Measurements from ENCODE around the gene SPATA2L.
A peak's percentile ranks its signal among the peaks of the same experiment; 100 is the strongest.

Gene SPATA2L

DNA sequence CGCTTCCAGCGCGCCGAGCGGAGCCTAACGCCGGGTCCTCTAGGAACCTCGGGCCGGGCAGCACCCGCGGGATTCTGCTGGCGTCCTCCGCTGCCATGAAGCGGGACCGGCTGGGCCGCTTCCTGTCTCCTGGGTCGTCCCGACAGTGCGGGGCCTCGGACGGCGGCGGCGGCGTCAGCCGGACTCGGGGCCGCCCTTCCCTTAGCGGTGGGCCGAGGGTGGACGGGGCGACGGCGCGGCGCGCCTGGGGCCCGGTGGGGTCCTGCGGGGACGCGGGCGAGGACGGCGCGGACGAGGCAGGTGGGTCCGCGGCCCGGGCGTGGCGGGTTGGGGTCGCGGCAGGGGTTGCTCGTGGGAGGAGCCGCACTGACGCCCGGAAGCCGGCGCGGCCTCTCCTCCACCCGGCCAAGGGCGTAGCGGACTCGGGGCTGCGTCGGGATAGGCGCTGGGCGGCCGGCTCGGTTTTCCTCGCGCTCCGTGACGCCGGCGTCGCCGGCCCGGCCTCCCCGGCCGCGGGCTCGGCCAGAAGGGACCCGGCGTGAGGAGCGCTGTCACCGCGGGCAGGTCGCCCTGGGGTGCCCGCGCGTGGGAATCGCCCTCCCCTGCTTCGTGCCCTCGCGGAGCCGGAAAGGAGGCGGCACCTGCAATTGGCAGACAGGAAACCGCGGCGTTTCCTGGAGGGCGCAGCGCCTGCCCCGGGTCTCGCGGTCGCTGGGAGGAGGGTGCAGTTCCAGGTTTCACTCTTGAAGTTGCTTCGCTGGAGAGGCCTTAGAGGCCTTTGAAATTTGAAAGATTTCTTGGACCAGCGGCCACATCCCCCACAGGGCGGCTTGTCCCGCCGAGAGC, 20.3 kb upstream of the SPATA2L start:
- no peak for TF ChIP-seq CTCF (IDR thresholded peaks at IDR 0.05; ENCODE audit: low read depth, low read length, missing control alignments)
- in situ Hi-C loops (cut with HindIII; ENCODE audit: low sequenced_read_pairs): no loop called here
- peak overlapping the region; percentile 71 for H3K4me3 ChIP-seq (ENCODE audit: low read depth, low read length)
- DNase-seq (ENCODE audit: low read depth): no peak

DNA sequence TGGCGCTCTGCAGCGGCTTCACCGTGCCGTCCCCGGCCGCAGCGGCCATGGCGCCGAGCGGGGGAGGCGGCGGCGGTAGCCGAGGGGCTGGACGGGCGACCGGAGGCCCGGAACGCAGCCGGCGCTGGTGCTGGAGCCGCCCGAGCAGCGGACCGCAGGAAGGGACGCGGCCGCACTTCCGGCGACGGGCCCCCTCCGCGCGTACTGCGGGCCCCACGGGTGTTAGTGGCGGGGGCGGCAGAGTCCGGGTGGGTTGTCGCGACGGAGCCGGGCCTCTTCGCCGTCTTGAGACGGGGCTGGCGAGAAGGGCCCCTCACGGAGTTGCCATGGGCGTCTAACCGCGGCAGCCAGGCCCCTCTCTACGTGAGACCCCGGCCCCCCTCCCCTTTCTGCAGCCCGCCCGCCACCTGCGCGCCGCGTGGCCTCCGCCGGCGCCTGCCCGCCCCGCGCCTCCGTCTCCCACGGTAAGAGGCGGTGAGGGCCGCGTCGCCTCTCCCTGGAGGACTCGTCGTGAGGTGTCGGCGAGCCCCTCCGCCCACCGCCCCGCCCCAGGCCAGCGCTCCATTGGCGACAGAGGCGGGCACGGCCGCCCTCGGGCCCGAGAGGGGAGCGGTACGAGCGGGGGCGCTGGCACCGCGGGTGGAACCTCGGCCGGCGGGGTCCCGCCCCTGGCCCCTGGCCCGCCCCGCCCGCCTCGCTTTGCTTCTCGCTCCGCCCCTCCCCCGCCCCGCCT, 19.5 kb upstream of the SPATA2L start, which contains the start of the genes VPS9D1 and ZNF276:
Gene VPS9D1, minus strand, starts transcription at position 86 of the 733 bp plus-strand sequence. Its CDS starts 37 bp downstream, at position 49.
Gene ZNF276, plus strand, starts transcription at position 725 of the 733 bp plus-strand sequence. CDS start 104 bp downstream, outside the sequence.
- TF ChIP-seq CTCF (IDR thresholded peaks at IDR 0.05; ENCODE audit: low read depth, low read length, missing control alignments): no peak
- in situ Hi-C loops (cut with HindIII; ENCODE audit: low sequenced_read_pairs): no loop called here
- no peak for DNase-seq (ENCODE audit: low read depth)
- peak within 1 kb of the TSS; percentile 71 for H3K4me3 ChIP-seq (ENCODE audit: low read depth, low read length)

DNA sequence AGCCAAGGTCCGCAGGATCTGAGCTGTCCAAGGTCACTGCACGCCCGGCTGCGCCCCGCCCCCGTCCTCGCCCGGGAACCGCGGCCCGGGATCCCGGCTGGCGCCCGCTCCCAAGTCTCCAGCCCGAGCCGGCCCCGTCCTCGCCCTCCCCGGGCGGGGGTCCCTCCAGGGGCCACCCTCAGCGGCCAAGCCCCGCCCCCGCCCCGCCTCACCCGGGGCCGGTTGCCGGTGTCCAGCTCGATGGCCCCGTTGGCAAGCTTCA, 19.0 kb upstream of the SPATA2L start:
- DNase-seq (ENCODE audit: low read depth): no peak
- no peak for TF ChIP-seq CTCF (IDR thresholded peaks at IDR 0.05; ENCODE audit: low read depth, low read length, missing control alignments)
- in situ Hi-C loops (cut with HindIII; ENCODE audit: low sequenced_read_pairs): no loop called here
- peak overlapping the region; percentile 71 for H3K4me3 ChIP-seq (ENCODE audit: low read depth, low read length)

DNA sequence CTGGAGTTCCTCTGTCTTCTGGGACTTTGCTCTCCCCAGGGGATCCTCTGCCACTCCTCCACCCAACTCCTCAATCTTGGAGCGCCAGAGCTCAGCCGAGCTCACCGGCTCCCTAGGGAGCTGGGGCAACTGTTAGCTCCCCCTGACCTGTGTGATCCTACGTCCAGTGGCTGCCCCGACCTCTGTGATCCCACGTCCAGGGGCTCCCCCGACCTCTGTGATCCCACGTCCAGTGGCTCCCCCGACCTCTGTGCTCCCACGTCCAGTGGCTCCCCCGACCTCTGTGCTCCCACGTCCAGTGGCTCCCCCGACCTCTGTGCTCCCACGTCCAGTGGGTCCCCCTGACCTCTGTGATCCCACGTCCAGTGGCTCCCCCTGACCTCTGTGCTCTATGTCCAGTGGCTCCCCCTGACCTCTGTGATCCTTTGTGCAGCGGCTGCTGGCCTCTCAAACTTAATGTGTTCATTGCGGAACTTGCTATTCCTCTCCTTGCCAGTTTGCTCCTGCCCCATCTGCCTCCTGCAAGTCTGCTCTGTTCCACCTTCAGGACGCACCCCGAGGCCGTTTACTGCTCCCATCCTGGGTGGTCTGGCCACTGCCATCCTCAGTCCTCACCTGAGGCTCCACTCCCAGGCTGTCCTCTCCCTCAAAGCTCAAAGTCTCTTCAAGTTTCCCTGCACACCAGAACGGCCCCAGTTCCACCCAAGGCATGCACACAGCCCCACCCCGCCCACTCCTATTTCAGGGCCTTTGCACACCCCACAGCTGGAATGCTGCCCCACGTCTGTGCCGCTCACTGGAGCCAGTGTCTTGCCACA, 16.4 kb upstream of the SPATA2L start:
- DNase-seq (ENCODE audit: low read depth): no peak
- no peak for TF ChIP-seq CTCF (IDR thresholded peaks at IDR 0.05; ENCODE audit: low read depth, low read length, missing control alignments)
- in situ Hi-C loops (cut with HindIII; ENCODE audit: low sequenced_read_pairs): no loop called here
- H3K4me3 ChIP-seq (ENCODE audit: low read depth, low read length): no peak overlapping the region

DNA sequence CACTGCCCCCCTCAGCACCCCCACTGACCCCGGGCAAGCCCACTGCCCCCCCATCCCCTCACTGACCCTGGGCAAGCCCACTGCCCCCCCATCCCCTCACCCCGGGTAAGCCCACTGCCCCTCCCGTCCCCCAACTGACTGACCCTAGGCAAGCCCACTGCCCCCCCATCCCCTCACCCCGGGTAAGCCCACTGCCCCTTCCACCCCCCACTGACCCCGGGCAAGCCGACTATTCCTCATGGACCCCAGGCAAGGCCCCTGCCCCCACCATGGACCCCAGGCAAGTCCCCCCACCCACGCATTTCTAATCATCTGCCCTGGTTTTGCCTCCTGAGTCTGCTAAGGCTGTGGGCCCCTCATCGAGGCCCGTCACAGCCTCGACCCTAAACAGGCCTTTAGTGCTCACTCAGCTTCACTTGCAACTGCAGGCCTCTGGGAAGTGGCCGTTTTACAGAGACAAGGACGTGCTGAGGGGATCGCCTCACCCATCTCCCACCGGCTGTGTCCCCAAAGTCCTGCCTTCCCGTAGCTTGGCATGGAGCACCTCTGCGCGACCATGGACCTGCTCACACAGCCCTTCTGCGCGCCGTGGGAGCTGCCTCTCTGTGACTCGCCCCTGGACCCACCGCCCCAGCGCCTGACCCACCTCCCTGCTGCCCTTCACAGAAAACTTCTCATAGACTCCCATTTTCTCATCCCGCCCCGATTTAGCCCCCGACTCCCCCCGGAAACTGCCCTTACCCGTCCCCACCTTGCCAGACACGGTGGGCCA, 15.6 kb upstream of the SPATA2L start:
- H3K4me3 ChIP-seq (ENCODE audit: low read depth, low read length): no peak overlapping the region
- no peak for DNase-seq (ENCODE audit: low read depth)
- in situ Hi-C loops (cut with HindIII; ENCODE audit: low sequenced_read_pairs): no loop called here
- TF ChIP-seq CTCF (IDR thresholded peaks at IDR 0.05; ENCODE audit: low read depth, low read length, missing control alignments): no peak
